Kidney (tissue), 14 donors: ENCODE data around the gene SNX15. TPM values are rescaled to one million over a fixed set of nuclear protein-coding genes. Genes with fewer than 3 reads are reported as not detected.

Source experiments
- DNase-seq, 5 donors: peaks; one replicate each; pipeline ENCODE4 v3.0.0-alpha.2; 2013 to 2020
- FAIRE-seq: peaks from 2 replicates; lab custom pipeline; 2012; peaks lifted over from hg19 to GRCh38; lab: Jason Lieb, UNC
- H3K27ac ChIP-seq, 2 donors: one replicate each; pipeline ENCODE4 v1.7.0; 2013; ENCODE audit warnings: low read depth in 2 of 2, low read length in 2 of 2, inconsistent platforms in 1 of 2
- H3K27me3 ChIP-seq: one replicate; pipeline ENCODE4 v1.7.1; 2013; ENCODE audit warnings: low read length, inconsistent platforms; ENCODE audit not compliant: control insufficient read depth, insufficient read depth
- H3K36me3 ChIP-seq, 3 donors: one replicate each; pipeline versions ENCODE4 v1.7.0 to v1.7.1; 2013; ENCODE audit warnings: low read length in 3 of 3, control low read depth in 1 of 3, inconsistent platforms in 1 of 3; ENCODE audit not compliant: insufficient read depth in 3 of 3, control insufficient read depth in 2 of 3
- H3K4me1 ChIP-seq, 3 donors: one replicate each; pipeline versions ENCODE4 v1.7.0 to v1.7.1; 2013; ENCODE audit warnings: low read length in 3 of 3, inconsistent platforms in 1 of 3, low read depth in 1 of 3; ENCODE audit not compliant: control insufficient read depth in 2 of 3, insufficient read depth in 2 of 3
- H3K4me3 ChIP-seq, 3 donors: one replicate each; pipeline versions ENCODE4 v1.7.0 to v1.8.1; 2013; ENCODE audit warnings: low read length in 3 of 3, control low read depth in 1 of 3, inconsistent platforms in 1 of 3
- H3K9ac ChIP-seq, 3 donors: one replicate each; pipeline versions ENCODE4 v1.7.0 to v1.7.1; 2013; ENCODE audit warnings: low read length in 3 of 3, control low read depth in 1 of 3, inconsistent platforms in 1 of 3
- H3K9me3 ChIP-seq, 3 donors: one replicate each; pipeline versions ENCODE4 v1.7.0 to v1.7.1; 2013; ENCODE audit warnings: low read length in 3 of 3, control low read depth in 1 of 3, inconsistent platforms in 1 of 3; ENCODE audit not compliant: control insufficient read depth in 2 of 3, insufficient read depth in 1 of 3
- intact Hi-C: fragments of 100-400 bp; cut with DNase I; formaldehyde crosslinking; loops from one replicate; pipeline ENCODE4 v1.11.1; 2022
- polyA plus RNA-seq: library from polyadenylated mRNA; stranded (reverse); fragments of 350-450 nt; fragmentation: Illumina TruSeq; extraction: RNeasy Lipid Tissue Mini Kit (QIAGEN cat#74804); gene quantifications from one replicate; pipeline ENCODE4 v1.2.3, GENCODE V29; 2014; ENCODE audit warnings: low read depth, low replicate concordance; ENCODE audit not compliant: insufficient read depth
- total RNA-seq: library from RNA; stranded (reverse); fragmentation: NEBNext Ultra II Directional; extraction: Animal tissue kit (Norgen Biotek cat#: 25700); gene quantifications from one replicate; pipeline ENCODE4 v1.2.1, GENCODE V29; 2021
- TF ChIP-seq, protein P1 (sequence below): IDR thresholded peaks from 3 replicates; pipeline ENCODE4 v1.5.1; 2012; ENCODE audit warnings: mild to moderate bottlenecking, moderate library complexity, borderline replicate concordance; ENCODE audit not compliant: insufficient read depth; ENCODE audit errors: extremely low read depth
- donor health status: control.
- donor health status: control.
- donor health status: control.
- donor health status: control.
- donor health status: control.
- donor health status: DM: yes; HTN: yes; CAD: no.
- donor health status: Normal renal cell carcinoma (clear cell type).

The SNX15 gene
- total and polyA plus RNA-seq, 2 donors from 2014 or later, result 27.7 to 29.6 TPM

DNA sequence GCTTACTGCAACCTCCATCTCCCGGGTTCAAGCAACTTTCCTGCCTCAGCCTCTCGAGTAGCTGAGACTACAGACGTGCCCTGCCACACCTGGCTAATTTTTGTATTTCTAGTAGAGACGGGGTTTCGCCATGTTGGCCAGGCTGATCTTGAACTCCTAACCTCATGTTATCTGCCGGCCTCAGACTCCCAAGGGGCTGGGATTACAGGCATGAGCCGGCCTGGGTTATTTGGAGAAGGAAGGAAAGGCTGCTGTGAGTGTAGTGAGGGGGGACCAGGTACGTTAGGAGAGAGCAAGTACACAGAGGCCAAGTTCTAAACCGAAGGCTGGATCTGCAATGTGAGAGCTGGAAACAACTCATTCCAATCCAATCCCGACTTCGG lies 30.9 kb upstream of the SNX15 start:
- Histone ChIP-seq H3K27me3 (no peaks in the 10 kb centered on the region), H3K4me1 (peaks cover 0 to 18% (median 6%) of the 10 kb centered on the region in 3 donors), H3K9me3 (no peaks in the 10 kb centered on the region), H3K27ac (peak overlapping the region; percentile 52 to 85), H3K36me3 (no peaks in the 10 kb centered on the region), H3K9ac (peak overlapping the region in 2 of 3 donors; percentile 56 to 93), H3K4me3 (peak overlapping the region in 2 of 3 donors; percentile 73 to 89)
- no peak for FAIRE-seq
- intact Hi-C loops, result loop anchor here (10.0 kb wide), 1 partner anchor 62 kb away; the partner anchor contains the start of gene GPHA2
- DNase-seq, result no peak
- TF ChIP-seq, protein P1, sequence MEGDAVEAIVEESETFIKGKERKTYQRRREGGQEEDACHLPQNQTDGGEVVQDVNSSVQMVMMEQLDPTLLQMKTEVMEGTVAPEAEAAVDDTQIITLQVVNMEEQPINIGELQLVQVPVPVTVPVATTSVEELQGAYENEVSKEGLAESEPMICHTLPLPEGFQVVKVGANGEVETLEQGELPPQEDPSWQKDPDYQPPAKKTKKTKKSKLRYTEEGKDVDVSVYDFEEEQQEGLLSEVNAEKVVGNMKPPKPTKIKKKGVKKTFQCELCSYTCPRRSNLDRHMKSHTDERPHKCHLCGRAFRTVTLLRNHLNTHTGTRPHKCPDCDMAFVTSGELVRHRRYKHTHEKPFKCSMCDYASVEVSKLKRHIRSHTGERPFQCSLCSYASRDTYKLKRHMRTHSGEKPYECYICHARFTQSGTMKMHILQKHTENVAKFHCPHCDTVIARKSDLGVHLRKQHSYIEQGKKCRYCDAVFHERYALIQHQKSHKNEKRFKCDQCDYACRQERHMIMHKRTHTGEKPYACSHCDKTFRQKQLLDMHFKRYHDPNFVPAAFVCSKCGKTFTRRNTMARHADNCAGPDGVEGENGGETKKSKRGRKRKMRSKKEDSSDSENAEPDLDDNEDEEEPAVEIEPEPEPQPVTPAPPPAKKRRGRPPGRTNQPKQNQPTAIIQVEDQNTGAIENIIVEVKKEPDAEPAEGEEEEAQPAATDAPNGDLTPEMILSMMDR, result no peak

DNA sequence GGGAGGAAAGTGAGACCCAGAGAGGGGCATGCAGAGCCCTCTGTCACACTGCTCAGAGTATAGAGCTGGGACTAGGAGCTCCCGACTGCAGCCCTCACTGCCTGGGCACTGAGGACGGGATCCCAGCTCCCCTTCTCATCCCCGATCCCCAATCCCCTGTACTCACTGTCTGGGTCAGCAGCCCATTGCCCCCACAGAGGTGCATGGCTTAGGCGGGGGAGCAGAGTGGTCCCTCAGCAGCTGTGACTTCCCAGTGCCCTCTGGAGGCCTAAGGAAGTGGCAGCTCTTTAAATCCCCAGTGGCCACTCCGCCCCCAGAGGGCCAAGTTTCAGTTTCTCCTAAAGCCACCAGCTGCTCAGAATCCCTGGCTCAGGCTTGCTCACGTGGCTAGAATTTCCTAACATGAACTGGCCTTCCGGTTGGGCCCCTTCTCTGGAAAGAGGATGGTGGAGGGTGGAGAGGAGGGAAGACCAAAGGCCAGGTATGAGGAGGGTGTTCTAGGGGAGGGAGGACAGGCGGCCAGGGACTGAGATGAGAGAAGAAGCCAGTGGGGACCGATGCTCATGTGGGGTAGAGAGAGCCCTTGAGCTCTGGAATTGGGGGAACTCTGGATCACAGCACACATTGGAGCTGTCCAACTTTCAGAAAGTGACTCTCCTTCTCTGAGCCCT lies 30.4 kb upstream of the SNX15 start, which contains the start of gene BATF2:
BATF2 (minus strand) TSS at position 262 of the 671 bp plus-strand sequence; CDS start at position 205, 57 bp downstream.
- Histone ChIP-seq H3K36me3 (no peaks in the 10 kb centered on the region), H3K4me3 (peak within 1 kb of the TSS; percentile 26 to 89 (median 73)), H3K4me1 (peaks cover 0 to 18% (median 6%) of the 10 kb centered on the region in 3 donors), H3K9me3 (no peaks in the 10 kb centered on the region), H3K9ac (peak within 1 kb of the TSS in 2 of 3 donors; percentile 56 to 93), H3K27me3 (no peaks in the 10 kb centered on the region), H3K27ac (peak within 1 kb of the TSS; percentile 74 to 85)
- FAIRE-seq (no peak), DNase-seq (peak; percentile 85 to 95 (median 93))
- intact Hi-C loops, result loop anchor here (10.0 kb wide), 1 partner anchor 62 kb away; the partner anchor contains the start of gene GPHA2
- TF ChIP-seq, protein P1, result peak; percentile 56

DNA sequence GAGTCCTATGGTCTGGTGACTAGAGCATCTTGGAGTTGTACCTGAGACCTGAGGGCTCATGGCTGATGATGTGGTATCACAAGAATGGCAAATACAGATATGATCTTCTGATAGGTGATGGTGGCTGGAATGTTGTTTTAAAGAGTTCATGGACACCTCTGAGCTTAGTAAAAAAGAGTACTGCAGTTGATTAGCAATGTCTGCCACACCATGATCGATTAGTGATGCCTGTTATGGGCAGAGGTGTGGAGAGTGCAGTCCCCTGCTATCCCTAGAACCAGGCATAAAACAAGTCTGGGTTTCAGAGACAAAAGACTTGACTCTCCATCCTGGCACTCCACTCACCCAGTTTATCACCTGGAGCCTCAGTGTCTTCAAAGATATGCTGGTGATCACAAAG lies 29.1 kb upstream of the SNX15 start:
- FAIRE-seq (no peak), DNase-seq (no peak)
- Histone ChIP-seq H3K27ac (no peak overlapping the region), H3K4me1 (peaks cover 0 to 18% (median 6%) of the 10 kb centered on the region in 3 donors), H3K9ac (no peak overlapping the region), H3K36me3 (no peaks in the 10 kb centered on the region), H3K27me3 (no peaks in the 10 kb centered on the region), H3K9me3 (no peaks in the 10 kb centered on the region), H3K4me3 (peak overlapping the region in 1 of 3 donors; percentile 14)
- intact Hi-C loops, result loop anchor here (10.0 kb wide), 1 partner anchor 63 kb away; the partner anchor contains the start of gene GPHA2
- TF ChIP-seq, protein P1, result no peak
